Panc1 (cell line): ENCODE measurements around the gene H1-8. TPM values are rescaled to one million over a fixed set of nuclear protein-coding genes. Genes with fewer than 3 reads are reported as not detected.

ENCODE experiments used
- ATAC-seq: fragments of 200-7000 bp; cut with Tn5 transposase; 2 replicates; pipeline ENCODE4 v1.9.1; 2020; ENCODE audit warnings: mild to moderate bottlenecking, moderate library complexity
- BruUV-seq: library from RNA; stranded (reverse); fragments of 400-500 nt; replicated peaks from 2 replicates; lab custom pipeline; 2021; lab: Mats Ljungman, UMichigan
- CTCF ChIA-PET: fragments of 300-600 bp; sonication (Branson Sonifier 250); formaldehyde crosslinking; loops from one replicate; lab custom pipeline; 2022; ENCODE audit warnings: antibody characterized with exemption; lab: Charles Lee
- POLR2A ChIA-PET: fragments of 300-600 bp; sonication (Branson Sonifier 250); formaldehyde crosslinking; loops from one replicate; lab custom pipeline; 2022; ENCODE audit warnings: antibody characterized with exemption; lab: Charles Lee
- DNase-seq: peaks from one replicate; pipeline ENCODE4 v3.0.0-alpha.2; 2010; ENCODE audit warnings: low read depth, low spot score
- H3K27ac ChIP-seq: 2 replicates; pipeline ENCODE4 v1.5.1; 2011; ENCODE audit warnings: mild to moderate bottlenecking, low read length, inconsistent platforms
- H3K27me3 ChIP-seq: fragments of 200-500 bp; sonication (Bioruptor generic); 2 replicates; pipeline ENCODE4 v1.6.0; 2014; ENCODE audit warnings: low read length, inconsistent platforms; ENCODE audit not compliant: control insufficient read depth, insufficient read depth
- H3K36me3 ChIP-seq: fragments of 200-500 bp; sonication (Bioruptor generic); 2 replicates; pipeline ENCODE4 v1.5.1; 2014; ENCODE audit warnings: inconsistent platforms, mild to moderate bottlenecking, low read length, moderate library complexity; ENCODE audit not compliant: control insufficient read depth, insufficient read depth
- H3K4me1 ChIP-seq: 2 replicates; pipeline ENCODE4 v1.5.1; 2011; ENCODE audit warnings: inconsistent platforms, mild to moderate bottlenecking, low read length, moderate library complexity; ENCODE audit not compliant: control insufficient read depth, insufficient read depth
- H3K4me3 ChIP-seq, 2 experiments: 2 replicates each; pipeline ENCODE4 v1.5.1; 2011 to 2012; ENCODE audit warnings: low read depth in 2 of 2, low read length in 2 of 2, mild to moderate bottlenecking in 2 of 2, inconsistent platforms in 1 of 2, moderate library complexity in 1 of 2
- H3K9me3 ChIP-seq: fragments of 200-500 bp; sonication (Bioruptor generic); 2 replicates; pipeline ENCODE4 v1.5.1; 2014; ENCODE audit warnings: low read depth, mild to moderate bottlenecking, inconsistent platforms, low read length, moderate library complexity; ENCODE audit not compliant: control insufficient read depth, insufficient read depth
- POLR2AphosphoS5 ChIP-seq: IDR thresholded peaks from 2 replicates; pipeline ENCODE4 v1.6.1; 2012; ENCODE audit warnings: mild to moderate bottlenecking, low read depth, low read length, moderate library complexity
- SIN3A ChIP-seq: IDR thresholded peaks from 2 replicates; pipeline ENCODE4 v1.6.1; 2012; ENCODE audit warnings: low read depth, mild to moderate bottlenecking, low read length, moderate library complexity, borderline replicate concordance; ENCODE audit not compliant: insufficient read depth
- TCF7L2 ChIP-seq: IDR thresholded peaks from 2 replicates; pipeline ENCODE4 v1.6.1; 2011; ENCODE audit warnings: mild to moderate bottlenecking, low read depth, low read length, inconsistent platforms
- in situ Hi-C: cut with HindIII; loops from 2 replicates; pipeline ENCODE4 v1.10.0; 2016; ENCODE audit warnings: low sequenced_read_pairs, low pct_unique_long_range_greater_than_20kb
- intact Hi-C: fragments of 100-400 bp; cut with micrococcal nuclease; formaldehyde crosslinking; loops from one replicate; pipeline ENCODE4 v1.10.0; 2022; ENCODE audit not compliant: unreplicated experiment
- total RNA-seq: library from RNA; stranded (reverse); gene quantifications from one replicate; pipeline ENCODE4 v1.2.1, GENCODE V29; 2021; ENCODE audit not compliant: unreplicated experiment
- TF ChIP-seq, protein P1 (sequence below): fragments of 450-650 bp; IDR thresholded peaks from 2 replicates; pipeline ENCODE4 v1.5.1; 2017; ENCODE audit warnings: mild to moderate bottlenecking
- TF ChIP-seq, protein P2 (sequence below), 2 experiments: IDR thresholded peaks; 2 replicates each; pipeline ENCODE4 v1.6.1; 2011 to 2012; ENCODE audit warnings: low read depth in 2 of 2, control low read depth in 1 of 2, low read length in 1 of 2, mild to moderate bottlenecking in 1 of 2, moderate library complexity in 1 of 2; ENCODE audit not compliant: insufficient read depth in 1 of 2

The H1-8 gene
- total RNA-seq, 1 experiment from 2014 or later = not detected

DNA sequence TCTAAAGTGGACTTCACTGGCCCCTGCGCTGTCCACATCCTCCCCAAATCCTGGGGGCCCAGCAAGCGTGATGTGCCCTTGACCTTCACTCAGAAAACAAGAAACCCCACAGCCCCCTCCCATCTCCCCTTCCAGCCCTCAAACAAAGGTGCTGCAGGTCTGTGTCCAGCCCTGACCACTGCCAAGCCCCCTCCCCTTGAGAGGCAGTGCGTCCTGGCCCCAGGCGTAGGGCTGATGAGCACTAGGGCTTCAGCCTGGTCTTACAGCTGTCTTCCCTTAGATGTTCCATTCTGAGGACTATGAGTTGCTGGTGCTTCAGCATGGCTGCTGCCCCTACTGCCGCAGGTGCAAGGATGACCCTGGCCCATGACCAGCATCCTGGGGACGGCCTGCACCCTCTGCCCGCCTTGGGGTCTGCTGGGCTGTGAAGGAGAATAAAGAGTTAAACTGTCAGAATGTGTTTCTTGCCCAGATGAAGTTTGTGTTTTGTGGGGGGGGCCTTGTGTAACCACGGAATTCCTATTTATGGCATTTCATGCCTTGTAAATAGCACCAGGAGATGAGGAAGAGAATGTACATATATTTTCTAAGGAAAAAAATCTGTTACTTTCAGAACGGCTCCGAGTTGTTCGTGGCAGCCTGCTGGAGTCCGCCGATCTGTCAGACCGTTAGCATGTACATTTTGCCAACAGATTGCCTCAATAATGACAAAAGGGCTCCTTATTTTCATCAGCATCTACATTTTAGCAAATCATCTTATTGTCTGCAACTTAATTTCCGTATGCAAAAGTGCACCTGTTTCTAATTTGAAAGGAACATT is 22.9 kb upstream of the H1-8 start:
- Histone ChIP-seq H3K4me3 (no peak overlapping the region), H3K4me1 (no peaks in the 10 kb centered on the region), H3K27me3 (no peaks in the 10 kb centered on the region), H3K9me3 (no peaks in the 10 kb centered on the region), H3K36me3 (no peaks in the 10 kb centered on the region), H3K27ac (no peak overlapping the region)
- POLR2A ChIA-PET = interaction anchor here (0.5 kb wide), 1 partner anchor 39 kb away, joined by 6 read pairs; no protein-coding TSS in a partner anchor
- BruUV-seq = no TSS peak
- CTCF ChIA-PET = no interaction called here
- in situ Hi-C loops (no loop called here), intact Hi-C loops (no loop called here)
- ATAC-seq = no peak
- DNase-seq = no peak
- no peak for TF ChIP-seq SIN3A
- no peak for TF ChIP-seq TCF7L2
- TF ChIP-seq, protein P1, sequence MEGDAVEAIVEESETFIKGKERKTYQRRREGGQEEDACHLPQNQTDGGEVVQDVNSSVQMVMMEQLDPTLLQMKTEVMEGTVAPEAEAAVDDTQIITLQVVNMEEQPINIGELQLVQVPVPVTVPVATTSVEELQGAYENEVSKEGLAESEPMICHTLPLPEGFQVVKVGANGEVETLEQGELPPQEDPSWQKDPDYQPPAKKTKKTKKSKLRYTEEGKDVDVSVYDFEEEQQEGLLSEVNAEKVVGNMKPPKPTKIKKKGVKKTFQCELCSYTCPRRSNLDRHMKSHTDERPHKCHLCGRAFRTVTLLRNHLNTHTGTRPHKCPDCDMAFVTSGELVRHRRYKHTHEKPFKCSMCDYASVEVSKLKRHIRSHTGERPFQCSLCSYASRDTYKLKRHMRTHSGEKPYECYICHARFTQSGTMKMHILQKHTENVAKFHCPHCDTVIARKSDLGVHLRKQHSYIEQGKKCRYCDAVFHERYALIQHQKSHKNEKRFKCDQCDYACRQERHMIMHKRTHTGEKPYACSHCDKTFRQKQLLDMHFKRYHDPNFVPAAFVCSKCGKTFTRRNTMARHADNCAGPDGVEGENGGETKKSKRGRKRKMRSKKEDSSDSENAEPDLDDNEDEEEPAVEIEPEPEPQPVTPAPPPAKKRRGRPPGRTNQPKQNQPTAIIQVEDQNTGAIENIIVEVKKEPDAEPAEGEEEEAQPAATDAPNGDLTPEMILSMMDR = no peak
- TF ChIP-seq, protein P2, sequence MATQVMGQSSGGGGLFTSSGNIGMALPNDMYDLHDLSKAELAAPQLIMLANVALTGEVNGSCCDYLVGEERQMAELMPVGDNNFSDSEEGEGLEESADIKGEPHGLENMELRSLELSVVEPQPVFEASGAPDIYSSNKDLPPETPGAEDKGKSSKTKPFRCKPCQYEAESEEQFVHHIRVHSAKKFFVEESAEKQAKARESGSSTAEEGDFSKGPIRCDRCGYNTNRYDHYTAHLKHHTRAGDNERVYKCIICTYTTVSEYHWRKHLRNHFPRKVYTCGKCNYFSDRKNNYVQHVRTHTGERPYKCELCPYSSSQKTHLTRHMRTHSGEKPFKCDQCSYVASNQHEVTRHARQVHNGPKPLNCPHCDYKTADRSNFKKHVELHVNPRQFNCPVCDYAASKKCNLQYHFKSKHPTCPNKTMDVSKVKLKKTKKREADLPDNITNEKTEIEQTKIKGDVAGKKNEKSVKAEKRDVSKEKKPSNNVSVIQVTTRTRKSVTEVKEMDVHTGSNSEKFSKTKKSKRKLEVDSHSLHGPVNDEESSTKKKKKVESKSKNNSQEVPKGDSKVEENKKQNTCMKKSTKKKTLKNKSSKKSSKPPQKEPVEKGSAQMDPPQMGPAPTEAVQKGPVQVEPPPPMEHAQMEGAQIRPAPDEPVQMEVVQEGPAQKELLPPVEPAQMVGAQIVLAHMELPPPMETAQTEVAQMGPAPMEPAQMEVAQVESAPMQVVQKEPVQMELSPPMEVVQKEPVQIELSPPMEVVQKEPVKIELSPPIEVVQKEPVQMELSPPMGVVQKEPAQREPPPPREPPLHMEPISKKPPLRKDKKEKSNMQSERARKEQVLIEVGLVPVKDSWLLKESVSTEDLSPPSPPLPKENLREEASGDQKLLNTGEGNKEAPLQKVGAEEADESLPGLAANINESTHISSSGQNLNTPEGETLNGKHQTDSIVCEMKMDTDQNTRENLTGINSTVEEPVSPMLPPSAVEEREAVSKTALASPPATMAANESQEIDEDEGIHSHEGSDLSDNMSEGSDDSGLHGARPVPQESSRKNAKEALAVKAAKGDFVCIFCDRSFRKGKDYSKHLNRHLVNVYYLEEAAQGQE (IDR thresholded peaks at IDR 0.05; ENCODE audit: insufficient read depth in 1 of 2, low read depth in 2 of 2, low read length in 1 of 2) = no peak
- no peak for TF ChIP-seq POLR2AphosphoS5

DNA sequence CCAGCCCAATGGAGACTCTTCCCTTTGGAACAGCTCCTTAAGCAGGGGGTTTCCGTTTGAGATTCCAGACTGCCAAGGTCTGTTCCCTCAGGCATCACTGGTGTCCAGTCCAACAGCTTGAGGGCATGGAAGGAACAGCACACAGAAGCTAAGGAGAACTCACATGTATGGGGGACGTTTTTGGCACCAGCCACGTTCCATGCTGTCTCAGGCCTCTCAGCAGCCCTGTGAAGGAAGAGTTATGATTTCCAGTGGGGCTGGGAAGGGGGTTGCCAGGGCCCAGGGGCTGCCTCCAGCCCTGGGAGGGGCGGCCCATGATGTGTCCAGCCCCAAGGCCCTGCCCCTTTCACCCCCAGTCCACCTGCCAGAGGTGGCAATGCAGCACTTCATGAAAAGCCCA is 22.0 kb upstream of the H1-8 start:
- Histone ChIP-seq H3K27ac (no peak overlapping the region), H3K4me3 (no peak overlapping the region), H3K9me3 (no peaks in the 10 kb centered on the region), H3K36me3 (no peaks in the 10 kb centered on the region), H3K27me3 (no peaks in the 10 kb centered on the region), H3K4me1 (no peaks in the 10 kb centered on the region)
- TF ChIP-seq, protein P1 = no peak
- TF ChIP-seq POLR2AphosphoS5 = no peak
- no peak for TF ChIP-seq TCF7L2
- TF ChIP-seq, protein P2 (IDR thresholded peaks at IDR 0.05; ENCODE audit: insufficient read depth in 1 of 2, low read depth in 2 of 2, low read length in 1 of 2) = no peak
- TF ChIP-seq SIN3A = no peak
- in situ Hi-C loops (no loop called here), intact Hi-C loops (no loop called here)
- ATAC-seq = peak; percentile 9; the same call in 1 of the 2 replicates
- no peak for DNase-seq
- ChIA-PET POLR2A (no interaction called here), CTCF (no interaction called here)
- BruUV-seq = no TSS peak
